Measurements from ENCODE around the gene LRRC3C.

DNA sequence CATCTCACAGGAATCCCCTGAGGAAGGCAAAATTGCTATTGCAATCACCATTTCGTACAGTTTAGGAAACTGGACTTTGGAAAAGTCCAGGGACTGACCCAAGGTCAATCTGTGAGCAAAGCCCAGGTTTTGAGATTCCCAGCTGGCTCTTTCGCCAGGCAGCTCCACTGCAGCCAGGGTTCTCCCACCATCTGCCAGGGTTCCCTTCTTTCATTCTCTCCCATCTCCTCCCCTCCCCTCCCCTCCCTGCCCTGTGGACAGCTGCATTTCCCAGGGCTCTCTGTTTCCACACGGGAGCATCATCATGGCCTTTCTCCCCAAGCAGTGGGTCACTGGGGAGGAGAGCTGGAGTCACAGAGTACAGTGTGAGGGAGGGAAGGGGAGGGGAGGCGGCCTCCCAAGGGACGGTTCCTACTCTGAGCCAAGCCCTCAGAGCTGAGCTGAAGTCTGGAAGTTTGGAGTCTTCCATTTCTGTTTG, 23.4 kb downstream of the LRRC3C start:
- TF ChIP-seq, protein P1, sequence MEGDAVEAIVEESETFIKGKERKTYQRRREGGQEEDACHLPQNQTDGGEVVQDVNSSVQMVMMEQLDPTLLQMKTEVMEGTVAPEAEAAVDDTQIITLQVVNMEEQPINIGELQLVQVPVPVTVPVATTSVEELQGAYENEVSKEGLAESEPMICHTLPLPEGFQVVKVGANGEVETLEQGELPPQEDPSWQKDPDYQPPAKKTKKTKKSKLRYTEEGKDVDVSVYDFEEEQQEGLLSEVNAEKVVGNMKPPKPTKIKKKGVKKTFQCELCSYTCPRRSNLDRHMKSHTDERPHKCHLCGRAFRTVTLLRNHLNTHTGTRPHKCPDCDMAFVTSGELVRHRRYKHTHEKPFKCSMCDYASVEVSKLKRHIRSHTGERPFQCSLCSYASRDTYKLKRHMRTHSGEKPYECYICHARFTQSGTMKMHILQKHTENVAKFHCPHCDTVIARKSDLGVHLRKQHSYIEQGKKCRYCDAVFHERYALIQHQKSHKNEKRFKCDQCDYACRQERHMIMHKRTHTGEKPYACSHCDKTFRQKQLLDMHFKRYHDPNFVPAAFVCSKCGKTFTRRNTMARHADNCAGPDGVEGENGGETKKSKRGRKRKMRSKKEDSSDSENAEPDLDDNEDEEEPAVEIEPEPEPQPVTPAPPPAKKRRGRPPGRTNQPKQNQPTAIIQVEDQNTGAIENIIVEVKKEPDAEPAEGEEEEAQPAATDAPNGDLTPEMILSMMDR (IDR thresholded peaks at IDR 0.05; ENCODE audit: insufficient read depth, low read length), result no peak
- TF ChIP-seq, protein P2, sequence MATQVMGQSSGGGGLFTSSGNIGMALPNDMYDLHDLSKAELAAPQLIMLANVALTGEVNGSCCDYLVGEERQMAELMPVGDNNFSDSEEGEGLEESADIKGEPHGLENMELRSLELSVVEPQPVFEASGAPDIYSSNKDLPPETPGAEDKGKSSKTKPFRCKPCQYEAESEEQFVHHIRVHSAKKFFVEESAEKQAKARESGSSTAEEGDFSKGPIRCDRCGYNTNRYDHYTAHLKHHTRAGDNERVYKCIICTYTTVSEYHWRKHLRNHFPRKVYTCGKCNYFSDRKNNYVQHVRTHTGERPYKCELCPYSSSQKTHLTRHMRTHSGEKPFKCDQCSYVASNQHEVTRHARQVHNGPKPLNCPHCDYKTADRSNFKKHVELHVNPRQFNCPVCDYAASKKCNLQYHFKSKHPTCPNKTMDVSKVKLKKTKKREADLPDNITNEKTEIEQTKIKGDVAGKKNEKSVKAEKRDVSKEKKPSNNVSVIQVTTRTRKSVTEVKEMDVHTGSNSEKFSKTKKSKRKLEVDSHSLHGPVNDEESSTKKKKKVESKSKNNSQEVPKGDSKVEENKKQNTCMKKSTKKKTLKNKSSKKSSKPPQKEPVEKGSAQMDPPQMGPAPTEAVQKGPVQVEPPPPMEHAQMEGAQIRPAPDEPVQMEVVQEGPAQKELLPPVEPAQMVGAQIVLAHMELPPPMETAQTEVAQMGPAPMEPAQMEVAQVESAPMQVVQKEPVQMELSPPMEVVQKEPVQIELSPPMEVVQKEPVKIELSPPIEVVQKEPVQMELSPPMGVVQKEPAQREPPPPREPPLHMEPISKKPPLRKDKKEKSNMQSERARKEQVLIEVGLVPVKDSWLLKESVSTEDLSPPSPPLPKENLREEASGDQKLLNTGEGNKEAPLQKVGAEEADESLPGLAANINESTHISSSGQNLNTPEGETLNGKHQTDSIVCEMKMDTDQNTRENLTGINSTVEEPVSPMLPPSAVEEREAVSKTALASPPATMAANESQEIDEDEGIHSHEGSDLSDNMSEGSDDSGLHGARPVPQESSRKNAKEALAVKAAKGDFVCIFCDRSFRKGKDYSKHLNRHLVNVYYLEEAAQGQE (IDR thresholded peaks at IDR 0.05; ENCODE audit: insufficient replicate concordance, low read depth), result no peak

All from HL-60 (cell line).